T-helper 2 cell (primary cell): ENCODE data around the gene PPOX.

ENCODE experiments used
- DNase-seq, 5 experiments: peaks; one replicate each; pipeline versions ENCODE4 v3.0.0 to v3.0.0-alpha.2; 2012 to 2022
- total RNA-seq, 2 donors: gene quantifications; one replicate each; lab custom pipeline; 2026; lab: John Stamatoyannopoulos, UW

Gene PPOX
- 16.2 to 27.3 reads per million in 2 donors for total RNA-seq

- peak; percentile 74 to 98 (median 89) for DNase-seq
These were observed at the start of gene PPOX for GRCh38 chr1:161165742-161166668. Gene PPOX, plus strand, starts transcription at chr1:161166426. Its CDS starts 422 bp downstream, at chr1:161166848.

DNA sequence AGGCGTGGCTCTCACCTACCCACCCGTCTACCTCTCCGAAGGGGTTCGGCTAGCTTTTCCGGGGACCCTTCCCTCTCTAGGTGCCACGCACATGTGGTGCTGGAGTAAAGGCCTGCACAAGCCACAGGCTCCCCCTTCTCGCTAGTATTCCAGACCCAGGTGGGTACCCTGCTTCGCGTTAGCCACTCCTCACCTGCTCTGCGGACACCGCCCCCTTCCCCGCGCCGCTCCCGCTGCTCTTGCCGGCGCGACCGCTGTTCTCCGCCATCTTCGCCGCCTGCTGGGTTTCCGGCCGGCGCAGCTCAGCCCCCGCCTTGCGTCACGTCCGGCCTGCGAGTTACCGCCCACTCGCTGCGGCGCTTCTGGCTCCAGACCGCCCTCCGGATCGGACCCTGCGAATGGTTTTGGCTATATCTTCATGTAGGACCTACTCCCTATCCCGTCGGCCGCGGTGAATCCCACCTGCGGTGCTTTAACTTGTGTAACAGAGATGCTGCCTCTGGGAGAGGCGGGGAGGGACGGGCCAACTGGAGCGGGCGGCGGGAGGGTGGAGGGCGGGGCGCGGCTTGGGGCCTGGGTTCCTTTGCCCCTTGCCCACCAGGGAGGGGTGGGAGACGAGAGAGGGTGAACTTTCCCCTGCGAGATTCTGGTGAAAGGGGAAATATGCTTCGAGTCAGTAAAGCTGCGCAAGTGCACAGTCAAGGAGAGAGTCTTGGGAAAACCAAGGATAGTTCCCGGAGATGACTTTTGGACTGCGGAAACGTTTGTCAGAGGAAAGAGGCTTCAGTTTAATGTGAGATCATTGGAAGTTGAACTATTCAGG, 48.3 kb upstream of the PPOX start, which contains the start of the genes NIT1 and PFDN2:
NIT1 (plus strand) TSS at position 347 of the 823 bp plus-strand sequence; CDS start at position 419, 72 bp downstream.
PFDN2 (minus strand) TSS at position 279 of the 823 bp plus-strand sequence; CDS start at position 268, 11 bp downstream.
- peak; percentile 70 to 89 (median 79) for DNase-seq

GRCh38 chr1:161119092-161119903, 46.9 kb upstream of the PPOX start:
- DNase-seq: peak in 4 of 5 experiments; percentile 55 to 84 (median 58)

DNA sequence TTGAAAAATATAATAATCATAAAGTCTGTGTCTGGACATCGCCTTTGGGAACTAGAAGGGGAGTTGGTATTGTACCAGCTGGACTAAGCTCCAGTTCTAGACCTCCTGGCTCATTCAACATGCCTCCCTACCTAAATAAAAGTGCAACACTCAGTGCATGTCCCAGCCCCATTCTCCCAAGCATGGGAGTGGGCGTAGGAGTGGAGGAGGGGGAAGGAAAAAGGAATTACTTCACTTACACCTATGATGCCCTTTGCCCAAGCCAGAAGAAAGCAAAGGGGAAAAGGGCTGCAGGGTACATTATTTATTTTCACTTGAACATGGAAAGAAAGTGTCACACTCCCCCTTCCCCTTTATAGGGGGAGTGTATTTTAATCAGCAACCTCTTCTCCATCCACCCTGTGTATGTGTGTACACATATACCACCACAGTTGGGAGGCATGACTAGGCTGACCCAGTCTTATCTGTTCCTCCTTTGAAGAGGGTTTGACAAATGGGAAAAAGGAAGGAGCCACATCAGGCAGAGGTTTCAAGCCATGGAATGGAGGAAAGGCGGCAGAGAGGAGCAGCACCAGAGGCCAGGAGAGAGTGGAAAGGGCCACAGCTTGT, 45.1 kb upstream of the PPOX start:
- no peak for DNase-seq

DNA sequence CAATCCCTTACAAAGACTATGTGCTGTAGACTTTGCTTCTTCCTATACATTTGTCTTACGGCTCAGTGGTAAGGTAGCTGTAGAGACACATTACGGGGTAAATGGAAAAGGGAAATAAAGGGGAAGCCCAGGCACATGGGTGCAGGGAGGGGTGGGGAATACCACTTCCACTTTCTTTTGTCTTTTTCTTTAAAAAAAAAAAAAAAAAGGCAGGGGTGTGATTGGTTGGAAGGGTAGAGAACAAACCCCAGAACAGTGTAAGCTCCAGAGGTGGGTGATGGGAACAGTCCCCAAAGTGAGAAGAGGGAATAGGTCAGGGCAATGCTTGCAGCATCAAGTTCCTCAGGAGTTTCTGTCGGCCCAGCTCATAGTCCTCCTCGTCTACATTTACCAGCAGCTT, 44.4 kb upstream of the PPOX start:
- no peak for DNase-seq

DNA sequence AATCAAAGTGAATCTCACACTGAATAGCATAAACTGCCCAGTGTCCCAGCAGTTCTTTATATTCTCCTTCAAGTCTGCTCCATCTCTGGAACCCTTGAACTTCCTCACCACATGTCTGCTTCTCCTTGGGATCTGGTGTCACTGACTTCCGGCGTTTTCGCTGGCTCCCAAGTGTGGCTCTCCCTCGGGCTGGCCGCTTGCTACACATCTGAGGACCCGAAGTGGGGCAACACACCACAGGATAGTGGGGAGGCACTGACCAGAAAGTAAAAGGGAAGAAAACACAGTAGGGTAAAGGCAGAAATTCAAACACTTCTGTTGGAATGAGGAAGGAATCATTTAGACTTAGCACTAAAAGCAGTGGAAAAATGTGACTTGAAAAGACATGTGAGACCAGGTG, 43.3 kb upstream of the PPOX start:
- DNase-seq: no peak

- no peak for DNase-seq
These were observed 38.6 kb upstream of the PPOX start for GRCh38 chr1:161127649-161128048.

DNA sequence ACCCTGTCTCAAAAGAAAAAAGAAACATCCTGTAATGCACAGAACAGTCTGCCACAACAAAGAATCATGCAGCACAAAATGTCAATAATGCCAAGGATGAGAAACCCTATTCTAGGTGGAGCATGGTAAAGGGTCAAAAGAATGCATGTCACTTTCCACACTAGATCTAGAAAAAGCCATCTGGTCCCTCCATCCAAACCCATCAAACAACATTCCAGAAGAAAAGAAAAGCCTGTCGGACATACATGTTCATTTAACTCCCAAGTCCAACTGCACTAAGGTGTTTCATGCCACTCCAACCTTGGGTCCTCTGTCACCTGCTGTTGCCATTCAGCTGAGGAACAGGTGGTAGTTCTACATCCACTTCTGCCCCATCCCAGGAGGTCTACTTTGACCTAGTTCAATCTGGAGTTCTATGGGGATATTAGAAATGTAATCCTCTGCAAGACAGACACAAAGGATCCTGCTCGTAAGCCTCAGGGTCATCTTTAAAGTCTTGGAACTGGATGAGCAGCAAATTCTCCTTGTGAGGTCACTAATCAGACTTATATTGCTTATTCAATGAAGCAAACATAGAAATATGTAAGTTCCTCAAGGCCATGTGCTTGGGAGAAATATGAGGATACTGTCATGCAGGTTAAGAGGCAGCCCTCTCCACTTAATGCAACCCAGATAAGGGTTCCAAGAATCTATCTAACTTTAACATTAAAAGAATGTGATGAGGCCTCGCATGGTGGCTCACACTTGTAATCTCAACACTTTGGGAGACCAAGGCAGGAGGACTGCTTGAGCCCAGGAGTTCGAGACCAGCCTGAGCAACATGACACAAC, 37.4 kb upstream of the PPOX start:
- DNase-seq: no peak

DNA sequence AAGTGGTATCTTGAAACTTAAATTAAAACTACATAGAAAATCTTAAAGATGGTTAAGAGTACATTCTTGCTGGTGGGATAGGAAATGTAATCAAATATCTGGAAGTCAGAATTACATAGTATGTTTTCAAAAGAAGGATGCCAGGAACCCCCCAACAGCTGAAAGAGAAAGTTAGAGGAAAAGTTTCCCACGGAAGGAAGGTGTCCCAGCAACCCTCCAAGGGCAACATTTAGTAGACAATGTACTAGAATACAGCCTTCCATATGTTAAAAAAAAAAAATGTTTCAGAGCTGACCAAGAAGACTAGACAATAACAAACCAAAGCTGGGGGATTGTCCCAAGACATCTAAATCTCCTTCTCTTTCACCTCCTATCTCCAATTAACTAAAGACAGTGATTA, 36.0 kb upstream of the PPOX start:
- no peak for DNase-seq

GRCh38 chr1:161131523-161132409, 34.5 kb upstream of the PPOX start:
- peak in 2 of 5 experiments; percentile 19 to 20 for DNase-seq

- DNase-seq: peak; percentile 76 to 98 (median 91)
These were observed 33.6 kb upstream of the PPOX start, which contains the start of gene DEDD for GRCh38 chr1:161132410-161133219. Gene DEDD, minus strand, starts transcription at chr1:161132667. Its CDS starts 8,205 bp downstream, at chr1:161124462.

- DNase-seq: no peak
These were observed 32.9 kb upstream of the PPOX start for GRCh38 chr1:161133220-161133740.

DNA sequence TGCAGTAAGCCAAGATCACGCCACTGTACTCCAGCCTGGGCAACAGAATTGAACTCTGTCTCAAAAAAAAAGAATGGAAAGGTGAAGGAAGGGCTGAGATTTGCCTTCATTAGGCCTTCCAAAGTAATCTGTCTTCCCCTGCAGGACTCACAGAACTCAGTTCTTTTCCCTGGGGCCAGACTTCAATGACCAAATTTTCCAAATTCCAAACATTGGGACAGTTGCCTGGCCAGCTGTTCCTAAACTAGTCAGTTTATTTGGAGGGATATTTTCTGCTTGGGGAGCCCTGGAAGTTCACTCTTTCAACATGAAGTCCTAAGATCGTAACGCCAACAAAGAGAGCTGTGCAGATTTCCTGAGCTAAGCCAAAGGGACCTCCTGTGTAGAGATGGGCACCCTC, 28.3 kb upstream of the PPOX start:
- DNase-seq: no peak

GRCh38 chr1:161138431-161138830, 27.8 kb upstream of the PPOX start:
- DNase-seq: no peak

- peak in 1 of 5 experiments; percentile 38 for DNase-seq
These were observed 26.5 kb upstream of the PPOX start for GRCh38 chr1:161139766-161140165.

- no peak for DNase-seq
These were observed 25.3 kb upstream of the PPOX start for GRCh38 chr1:161140755-161141400.

- no peak for DNase-seq
These were observed 20.4 kb upstream of the PPOX start for GRCh38 chr1:161145832-161146231.

GRCh38 chr1:161153176-161153575, 13.1 kb upstream of the PPOX start:
- no peak for DNase-seq
